NCI-H2171 treated with DMSO at 0.1 percent for 48 hours (cell line): ENCODE data around the gene SAMD14.
"Not testable (repeated sequence)": the region's sequence is repeated elsewhere in the genome, so short reads cannot be mapped to it uniquely, and the experiment has no call there.

Source experiments
- DNase-seq: peaks from one replicate; lab custom pipeline; 2025; lab: John Stamatoyannopoulos, UW

Gene SAMD14

DNA sequence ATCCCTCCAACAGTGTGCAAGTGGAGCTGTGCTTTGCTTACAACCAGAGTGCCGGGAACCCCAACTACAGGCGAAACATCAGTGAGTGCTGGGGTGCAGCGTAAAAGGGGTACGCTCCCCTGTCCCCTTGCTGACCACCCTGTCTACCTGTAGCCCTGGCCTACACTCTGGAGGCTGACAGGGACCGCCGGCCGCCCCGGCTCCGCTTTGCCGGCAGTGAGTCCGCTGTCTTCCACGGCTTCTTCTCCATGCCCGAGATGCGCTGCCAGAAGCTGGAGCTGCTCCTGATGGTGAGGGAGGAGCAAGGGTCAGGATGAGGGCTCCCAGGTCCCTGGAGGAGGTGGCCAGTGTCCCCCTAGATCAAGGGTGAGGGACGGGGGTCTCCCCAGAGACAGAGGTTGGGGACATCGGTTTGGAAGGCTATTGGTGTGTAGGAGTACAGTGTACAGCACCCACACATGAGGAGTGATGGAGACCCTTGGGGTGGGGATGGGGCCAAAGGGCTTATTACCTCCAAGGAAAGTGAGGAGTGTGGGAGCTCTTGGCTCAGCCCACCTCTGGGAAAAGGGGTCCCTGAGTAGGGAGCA lies 54.4 kb downstream of the SAMD14 start:
- no peak for DNase-seq

DNA sequence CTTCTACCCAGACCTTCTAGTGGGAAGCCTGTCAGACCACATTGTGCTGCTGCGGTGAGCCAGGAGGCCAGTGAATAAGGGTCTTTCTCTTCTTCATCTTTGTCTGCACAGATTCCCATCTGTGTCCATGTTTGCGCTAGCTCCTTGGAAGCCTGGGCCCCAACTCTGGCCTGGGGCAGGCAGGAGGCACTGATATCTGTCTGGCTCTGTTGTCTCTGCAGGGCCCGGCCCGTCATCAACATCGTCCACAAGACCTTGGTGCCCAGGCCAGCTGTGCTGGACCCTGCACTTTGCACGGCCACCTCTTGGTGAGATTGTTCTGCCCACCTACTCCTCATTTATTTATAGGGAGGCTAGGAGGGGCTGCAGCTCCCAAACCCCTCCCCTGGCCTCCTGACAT lies 55.7 kb downstream of the SAMD14 start:
- DNase-seq: no peak

- DNase-seq: no peak
Observed at GRCh38 chr17:50072925-50073324, 57.0 kb downstream of the SAMD14 start.

GRCh38 chr17:50072130-50072529 lies 57.8 kb downstream of the SAMD14 start:
- DNase-seq: no peak

- no peak for DNase-seq
Observed at GRCh38 chr17:50071692-50072091, 58.3 kb downstream of the SAMD14 start.

DNA sequence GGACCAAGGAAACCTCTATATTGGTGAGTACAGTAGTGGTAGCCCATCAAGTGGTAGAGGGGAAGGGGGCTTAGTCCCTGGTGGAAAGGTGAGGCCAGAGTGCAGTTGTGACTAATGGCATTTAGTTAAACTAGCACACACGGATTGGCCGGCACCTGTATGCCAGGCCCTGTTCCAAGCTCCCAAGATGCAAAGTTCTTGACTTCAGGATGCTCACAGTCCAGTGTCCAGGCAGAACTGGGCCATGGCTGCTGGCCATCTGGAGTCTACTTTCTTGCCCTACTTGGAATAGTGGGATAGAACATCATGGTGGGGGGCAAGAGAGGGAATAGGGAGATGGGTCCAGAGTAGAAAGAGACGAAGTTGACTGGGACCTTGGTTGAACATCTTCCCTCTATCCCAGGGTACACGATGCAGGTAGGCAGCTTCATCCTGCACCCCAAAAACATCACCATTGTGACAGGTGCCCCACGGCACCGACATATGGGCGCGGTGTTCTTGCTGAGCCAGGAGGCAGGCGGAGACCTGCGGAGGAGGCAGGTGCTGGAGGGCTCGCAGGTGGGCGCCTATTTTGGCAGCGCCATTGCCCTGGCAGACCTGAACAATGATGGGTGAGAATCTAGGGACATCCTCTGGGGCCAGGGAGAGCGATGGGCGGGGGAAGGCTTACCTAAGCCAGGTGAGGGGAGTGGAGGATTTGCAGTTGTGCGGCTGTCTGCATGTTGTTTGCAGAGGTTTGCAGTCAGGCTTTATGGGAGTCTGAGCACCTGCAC lies 58.9 kb downstream of the SAMD14 start:
- peak; percentile 36 for DNase-seq

GRCh38 chr17:50067996-50068395 lies 62.0 kb downstream of the SAMD14 start:
- DNase-seq: no peak

- DNase-seq: no peak
Observed at GRCh38 chr17:50066995-50067394, 63.0 kb downstream of the SAMD14 start.

GRCh38 chr17:50065056-50065455 lies 64.9 kb downstream of the SAMD14 start:
- DNase-seq: no peak

DNA sequence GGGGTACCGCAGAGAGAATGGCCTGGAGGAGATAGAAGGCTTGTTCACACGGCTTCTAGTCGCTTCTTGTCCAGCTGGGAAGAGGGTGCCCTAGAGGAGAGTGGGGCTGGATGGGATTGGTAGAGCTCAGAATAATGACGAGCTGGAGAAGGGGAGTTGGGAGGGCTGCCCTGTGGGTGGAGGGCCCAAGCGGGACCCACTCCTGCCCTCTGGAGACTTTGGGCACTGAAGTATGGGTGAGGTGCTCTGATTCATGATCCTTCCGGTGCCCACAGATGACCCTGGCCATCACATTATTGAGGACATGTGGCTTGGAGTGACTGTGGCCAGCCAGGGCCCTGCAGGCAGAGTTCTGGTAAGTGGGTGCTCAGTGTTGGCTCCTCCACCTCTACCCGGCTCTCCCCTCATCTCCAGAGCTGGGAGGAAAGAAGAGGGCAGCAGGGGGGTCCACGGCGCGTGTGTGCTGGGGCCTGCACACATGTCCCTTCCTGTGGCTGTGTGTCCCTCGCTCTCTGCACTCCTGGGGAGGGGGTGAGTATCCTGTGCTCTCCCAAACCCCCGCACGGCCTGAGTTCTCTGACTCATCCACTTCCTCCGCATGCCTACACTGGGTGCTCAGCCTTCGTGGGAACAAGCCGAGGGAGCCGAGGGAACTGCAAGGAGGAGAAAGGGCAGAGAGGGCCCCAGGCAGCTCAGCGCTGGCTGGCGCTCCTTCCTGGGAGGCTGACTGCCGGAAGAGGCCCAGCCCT lies 65.5 kb downstream of the SAMD14 start:
- DNase-seq: no peak

GRCh38 chr17:50063561-50064252 lies 66.3 kb downstream of the SAMD14 start:
- no peak for DNase-seq

DNA sequence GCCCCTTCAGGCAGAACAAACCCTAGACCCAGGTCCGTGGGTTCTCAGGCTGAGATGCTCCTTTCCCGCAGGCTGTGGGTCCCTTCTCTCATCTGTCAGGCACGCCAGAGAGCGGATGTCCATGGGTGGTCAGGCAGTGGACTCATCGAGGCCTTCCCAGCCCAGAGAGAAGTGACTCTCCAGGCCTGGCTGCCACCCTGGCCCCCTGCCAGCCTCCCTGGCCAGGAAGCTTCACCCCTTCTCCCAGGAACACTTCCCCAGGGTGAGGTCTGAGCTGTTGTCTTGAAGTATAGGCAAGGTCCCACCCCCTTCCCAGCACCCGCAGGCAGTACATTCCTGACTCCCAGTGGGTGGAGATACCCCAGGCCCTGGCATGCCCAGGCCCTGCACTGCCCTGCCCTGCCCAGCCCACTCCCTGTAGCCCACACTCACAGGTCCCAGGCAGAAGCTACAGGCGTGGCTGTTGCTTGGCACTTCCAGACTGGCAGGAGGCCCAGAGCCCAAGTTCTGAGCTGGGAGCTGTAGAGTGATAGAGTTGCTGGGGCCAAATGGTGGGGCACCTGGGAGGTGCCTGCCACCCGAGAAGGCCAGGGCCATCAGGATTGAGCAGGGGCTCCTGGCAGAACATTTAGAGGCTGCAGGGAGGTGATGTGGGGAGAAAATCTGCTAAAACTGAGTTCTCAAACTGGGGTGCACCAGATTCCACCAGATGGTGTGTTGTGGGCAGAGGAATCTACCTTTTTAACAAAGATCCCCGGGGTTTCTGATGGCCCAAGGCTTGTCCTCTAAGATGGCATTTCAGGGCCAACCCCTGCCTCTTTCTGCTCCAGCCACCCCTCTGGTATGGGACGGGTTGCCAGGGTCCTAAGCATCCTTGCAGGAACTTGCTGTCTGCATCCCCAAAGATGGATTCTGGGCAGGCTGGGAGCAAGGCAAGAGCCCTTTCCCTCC lies 67.4 kb downstream of the SAMD14 start:
- peak; percentile 45 for DNase-seq

DNA sequence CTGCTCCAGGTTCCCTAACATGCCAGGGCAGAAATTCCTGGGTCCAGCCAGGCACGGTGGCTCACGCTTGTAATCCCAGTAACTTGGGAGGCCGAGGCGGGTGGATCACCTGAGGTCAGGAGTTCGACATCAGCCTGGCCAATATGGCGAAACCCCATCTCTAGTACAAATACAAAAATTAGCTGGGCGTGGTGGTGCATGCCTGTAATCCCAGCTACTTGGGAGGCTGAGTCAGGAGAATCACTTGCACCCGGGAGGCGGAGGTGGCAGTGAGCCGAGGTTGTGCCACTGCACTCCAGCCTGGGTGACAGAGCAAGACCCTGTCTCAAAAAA lies 68.3 kb downstream of the SAMD14 start:
- not testable (repeated sequence) for DNase-seq

DNA sequence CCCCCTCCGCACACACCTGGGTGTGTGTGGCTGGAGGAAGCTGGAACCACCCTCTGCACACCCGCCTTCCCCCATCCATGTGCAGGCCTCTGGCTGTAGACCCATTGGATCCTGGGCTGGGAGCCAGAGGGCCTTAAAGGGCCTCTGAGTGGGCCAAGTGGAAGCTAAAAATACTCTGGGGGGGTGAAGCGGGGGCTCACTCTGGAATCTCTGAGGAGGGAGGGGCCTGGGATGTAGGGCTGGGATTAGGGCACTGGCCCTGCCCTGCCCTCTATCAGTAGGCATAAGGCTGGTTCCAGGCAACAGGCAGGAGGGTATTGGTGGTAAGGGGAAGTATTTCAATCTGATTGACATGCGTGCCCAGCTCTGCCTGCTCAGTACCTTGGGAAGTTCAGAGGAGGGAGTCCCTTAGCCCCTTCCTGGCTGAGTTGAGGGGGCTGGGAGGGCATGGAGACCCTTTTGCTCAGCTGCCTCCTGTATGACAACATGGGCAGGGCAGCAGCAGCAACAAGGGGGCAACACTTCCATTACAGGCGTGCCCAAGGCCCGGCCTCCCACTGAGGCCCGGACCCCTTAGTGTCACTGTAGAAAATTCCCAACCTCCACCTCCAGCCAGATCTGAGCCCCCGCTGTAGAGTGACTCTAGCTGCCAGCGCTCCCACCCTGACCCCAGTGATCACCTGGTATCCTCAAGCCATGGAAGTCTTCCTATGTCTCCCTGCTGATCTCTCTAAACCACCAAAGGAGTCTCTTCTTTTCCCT lies 68.8 kb downstream of the SAMD14 start:
- no peak for DNase-seq
